Endothelial cell (in vitro differentiated cells): ENCODE results near the gene USP48. TPM values are rescaled to one million over a fixed set of nuclear protein-coding genes. Genes with fewer than 3 reads are reported as not detected.
"Not testable (repeated sequence)": the region's sequence is repeated elsewhere in the genome, so short reads cannot be mapped to it uniquely, and the experiment has no call there.

Experiments
- DNase-seq: peaks from one replicate; pipeline ENCODE4 v3.0.0; 2021; ENCODE audit warnings: low spot score
- H3K27ac Mint-ChIP-seq: one replicate; pipeline ENCODE4 v1.8.0; 2021; ENCODE audit warnings: mixed read lengths, inconsistent platforms; ENCODE audit not compliant: unreplicated experiment
- H3K27me3 Mint-ChIP-seq: one replicate; pipeline ENCODE4 v1.8.0; 2021; ENCODE audit warnings: mild to moderate bottlenecking, moderate library complexity, mixed read lengths, inconsistent platforms; ENCODE audit not compliant: unreplicated experiment
- H3K36me3 Mint-ChIP-seq: one replicate; pipeline ENCODE4 v1.8.0; 2021; ENCODE audit warnings: mild to moderate bottlenecking, low read depth, mixed read lengths, inconsistent platforms; ENCODE audit not compliant: unreplicated experiment
- H3K4me1 Mint-ChIP-seq: one replicate; pipeline ENCODE4 v1.8.0; 2021; ENCODE audit warnings: mild to moderate bottlenecking, mixed read lengths, inconsistent platforms; ENCODE audit not compliant: unreplicated experiment
- H3K4me3 Mint-ChIP-seq: one replicate; pipeline ENCODE4 v1.8.0; 2021; ENCODE audit warnings: mild to moderate bottlenecking, mixed read lengths, inconsistent platforms; ENCODE audit not compliant: unreplicated experiment
- H3K9me3 Mint-ChIP-seq: one replicate; pipeline ENCODE4 v1.8.0; 2021; ENCODE audit warnings: mixed read lengths, inconsistent platforms; ENCODE audit not compliant: unreplicated experiment
- total RNA-seq: library from RNA; stranded (reverse); fragmentation: NEBNext Ultra II Directional; extraction: Animal tissue kit (Norgen Biotek cat#: 25700); gene quantifications from one replicate; pipeline ENCODE4 v1.2.1, GENCODE V29; 2021; ENCODE audit not compliant: unreplicated experiment
- TF ChIP-seq, protein P1 (sequence below): fragments of 200-600 bp; sonication (generic); IDR thresholded peaks from one replicate; pipeline ENCODE4 v1.5.0; 2021; ENCODE audit warnings: antibody characterized with exemption; ENCODE audit not compliant: unreplicated experiment

The USP48 gene
- total RNA-seq, 1 donor from 2014 or later: 57.9 TPM

DNA sequence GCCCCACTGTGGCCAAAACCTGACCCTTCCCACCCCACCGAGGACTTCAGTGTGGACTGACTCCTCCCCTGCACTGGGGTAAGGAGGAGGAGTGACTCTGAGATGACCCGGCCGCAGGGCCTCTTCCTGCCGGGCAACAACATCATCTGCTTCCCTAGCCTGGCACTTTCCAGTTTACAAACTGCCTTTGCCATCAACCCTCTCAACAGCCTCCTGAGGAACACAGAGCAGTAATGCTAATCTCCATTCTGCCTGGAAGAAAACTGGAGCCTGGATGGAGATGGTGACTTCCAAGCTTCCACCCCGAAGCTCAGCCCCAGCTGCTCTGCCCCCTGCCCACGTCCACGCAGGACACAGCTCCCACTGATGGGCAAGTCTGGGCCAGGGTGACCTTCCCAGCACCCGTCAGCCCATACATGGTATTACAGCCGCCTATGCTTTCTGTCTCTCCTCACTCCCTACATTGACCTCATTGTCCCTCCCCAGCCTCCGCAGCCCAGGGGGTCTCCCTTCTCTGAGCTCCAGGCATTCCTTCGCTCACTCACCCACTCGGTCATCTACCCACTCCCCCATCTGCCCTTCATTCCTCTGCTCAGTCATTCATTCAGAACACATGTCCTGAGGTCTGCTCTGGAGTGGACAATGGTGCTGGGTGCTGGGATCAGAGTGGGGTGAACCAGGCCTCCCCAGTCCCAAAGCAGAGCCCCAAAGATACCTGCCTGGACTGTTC is 148.0 kb downstream of the USP48 start:
- Mint-ChIP-seq H3K4me3 (peak overlapping the region; percentile 12), H3K27ac (no peak overlapping the region), H3K4me1 (no peaks in the 10 kb centered on the region), H3K9me3 (no peaks in the 10 kb centered on the region), H3K36me3 (no peaks in the 10 kb centered on the region), H3K27me3 (no peaks in the 10 kb centered on the region)
- TF ChIP-seq, protein P1, sequence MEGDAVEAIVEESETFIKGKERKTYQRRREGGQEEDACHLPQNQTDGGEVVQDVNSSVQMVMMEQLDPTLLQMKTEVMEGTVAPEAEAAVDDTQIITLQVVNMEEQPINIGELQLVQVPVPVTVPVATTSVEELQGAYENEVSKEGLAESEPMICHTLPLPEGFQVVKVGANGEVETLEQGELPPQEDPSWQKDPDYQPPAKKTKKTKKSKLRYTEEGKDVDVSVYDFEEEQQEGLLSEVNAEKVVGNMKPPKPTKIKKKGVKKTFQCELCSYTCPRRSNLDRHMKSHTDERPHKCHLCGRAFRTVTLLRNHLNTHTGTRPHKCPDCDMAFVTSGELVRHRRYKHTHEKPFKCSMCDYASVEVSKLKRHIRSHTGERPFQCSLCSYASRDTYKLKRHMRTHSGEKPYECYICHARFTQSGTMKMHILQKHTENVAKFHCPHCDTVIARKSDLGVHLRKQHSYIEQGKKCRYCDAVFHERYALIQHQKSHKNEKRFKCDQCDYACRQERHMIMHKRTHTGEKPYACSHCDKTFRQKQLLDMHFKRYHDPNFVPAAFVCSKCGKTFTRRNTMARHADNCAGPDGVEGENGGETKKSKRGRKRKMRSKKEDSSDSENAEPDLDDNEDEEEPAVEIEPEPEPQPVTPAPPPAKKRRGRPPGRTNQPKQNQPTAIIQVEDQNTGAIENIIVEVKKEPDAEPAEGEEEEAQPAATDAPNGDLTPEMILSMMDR: no peak
- DNase-seq: no peak

- Mint-ChIP-seq H3K36me3 (no peaks in the 10 kb centered on the region), H3K9me3 (no peaks in the 10 kb centered on the region), H3K4me1 (no peaks in the 10 kb centered on the region), H3K4me3 (no peak overlapping the region), H3K27ac (no peak overlapping the region), H3K27me3 (peaks cover 2% of the 10 kb centered on the region)
- no peak for DNase-seq
- TF ChIP-seq, protein P1: no peak
Observed at GRCh38 chr1:21633992-21634805, 148.8 kb downstream of the USP48 start.

DNA sequence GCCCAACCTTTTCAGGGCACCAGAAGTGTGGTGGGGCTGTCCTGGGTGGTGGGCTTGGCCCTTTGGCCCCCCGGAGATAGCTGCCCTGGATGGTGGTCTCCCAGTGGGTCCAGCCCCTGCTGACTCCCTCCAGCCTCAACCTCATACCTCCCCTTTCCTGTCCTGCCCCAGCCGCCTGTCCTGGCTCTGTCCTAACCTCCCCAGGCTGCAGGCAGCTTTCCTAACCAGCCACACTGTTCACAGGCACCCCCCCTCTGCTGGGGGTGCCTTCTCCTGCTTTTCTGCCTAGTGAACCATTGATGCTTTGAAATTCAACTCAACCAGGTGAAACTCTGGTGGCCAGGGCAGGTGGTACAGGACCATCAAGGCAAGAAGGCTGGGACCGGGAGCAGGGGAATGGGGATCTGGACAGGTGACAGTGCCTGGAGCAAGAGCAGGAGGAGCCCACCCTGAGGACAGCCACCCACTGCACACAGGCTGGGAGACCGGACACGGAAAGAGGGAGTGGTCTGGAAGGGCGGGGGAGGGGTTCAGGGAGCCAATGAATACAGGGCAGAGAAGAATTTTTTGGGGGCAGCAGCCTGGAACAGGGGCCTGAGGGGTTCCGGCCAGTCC is 149.7 kb downstream of the USP48 start:
- TF ChIP-seq, protein P1: no peak
- H3K27ac Mint-ChIP-seq: no peak overlapping the region
- no peak for DNase-seq
- no peak overlapping the region for H3K4me3 Mint-ChIP-seq
- no peaks in the 10 kb centered on the region for H3K36me3 Mint-ChIP-seq
- H3K9me3 Mint-ChIP-seq: no peaks in the 10 kb centered on the region
- no peaks in the 10 kb centered on the region for H3K4me1 Mint-ChIP-seq
- peaks cover 2% of the 10 kb centered on the region for H3K27me3 Mint-ChIP-seq

DNA sequence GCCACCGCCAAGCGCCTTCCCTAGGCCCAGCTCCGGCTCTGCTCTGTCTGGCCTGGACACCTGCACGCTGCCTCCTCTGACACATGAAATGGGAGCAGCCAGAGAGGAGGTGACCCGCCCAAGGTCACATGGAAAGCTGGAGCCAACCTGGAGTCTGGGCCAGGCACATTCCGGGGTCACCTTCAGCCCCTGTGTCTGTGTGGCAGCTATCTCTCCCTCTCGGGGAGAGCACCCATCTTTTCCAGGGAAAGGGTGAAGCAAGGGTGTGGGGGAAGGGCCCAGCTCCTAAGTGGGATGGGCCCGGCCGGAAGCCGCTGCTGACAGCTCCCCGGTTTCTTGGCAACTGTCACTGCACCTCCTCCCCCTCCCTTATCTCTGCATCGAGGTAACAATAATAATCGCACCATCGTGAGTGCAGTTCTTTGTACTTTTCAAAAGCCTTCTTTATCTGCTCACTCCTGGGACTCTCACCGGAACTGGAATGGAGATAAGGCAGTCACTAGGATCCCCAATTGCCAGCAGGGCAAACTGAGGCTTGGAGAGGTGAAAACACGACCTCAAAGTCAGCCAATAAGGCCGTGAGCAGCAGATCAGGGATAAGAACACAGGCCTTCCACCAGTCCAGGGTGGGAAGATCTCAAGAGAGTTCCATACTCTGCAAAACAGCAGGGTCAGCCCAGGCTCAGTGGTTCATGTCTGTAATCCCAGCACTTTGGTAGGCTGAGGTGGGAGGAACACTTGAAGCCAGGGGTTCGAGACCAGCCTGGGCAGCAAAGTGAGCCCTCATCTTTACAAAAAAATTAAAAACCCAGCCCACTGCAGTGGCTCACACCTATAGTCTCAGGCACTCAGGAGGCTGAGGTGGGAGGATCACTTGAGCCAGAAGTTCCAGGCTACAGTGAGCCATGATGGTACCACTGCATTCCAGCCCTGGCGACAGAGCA is 150.7 kb downstream of the USP48 start:
- Mint-ChIP-seq H3K27me3 (peaks cover 3% of the 10 kb centered on the region), H3K9me3 (no peaks in the 10 kb centered on the region), H3K36me3 (no peaks in the 10 kb centered on the region), H3K4me1 (no peaks in the 10 kb centered on the region), H3K27ac (no peak overlapping the region), H3K4me3 (no peak overlapping the region)
- TF ChIP-seq, protein P1: no peak
- DNase-seq: no peak

GRCh38 chr1:21631590-21631943 is 151.4 kb downstream of the USP48 start:
- not testable (repeated sequence) for DNase-seq, H3K9me3 Mint-ChIP-seq, H3K4me3 Mint-ChIP-seq, H3K36me3 Mint-ChIP-seq, H3K4me1 Mint-ChIP-seq, H3K27me3 Mint-ChIP-seq, H3K27ac Mint-ChIP-seq
